MM.1S (cell line): ENCODE results near the gene AGK.

Experiments used
- EZH2 ChIP-seq: fragments of 300-600 bp; sonication (generic); optimal IDR thresholded peaks from 2 replicates; pipeline ENCODE3; 2017; ENCODE audit warnings: low read depth, mild to moderate bottlenecking, antibody characterized with exemption, low read length, mixed read lengths
- EZH2phosphoT487 ChIP-seq: fragments of 300-600 bp; sonication (generic); IDR thresholded peaks from 2 replicates; pipeline ENCODE4 v1.6.1; 2018; ENCODE audit warnings: antibody characterized with exemption, low read length
- TF ChIP-seq, protein P1 (sequence below): fragments of 300-600 bp; sonication (generic); IDR thresholded peaks from 2 replicates; pipeline ENCODE4 v1.5.1; 2016; ENCODE audit warnings: antibody characterized with exemption, low read length, mixed read lengths

- TF ChIP-seq, protein P1, sequence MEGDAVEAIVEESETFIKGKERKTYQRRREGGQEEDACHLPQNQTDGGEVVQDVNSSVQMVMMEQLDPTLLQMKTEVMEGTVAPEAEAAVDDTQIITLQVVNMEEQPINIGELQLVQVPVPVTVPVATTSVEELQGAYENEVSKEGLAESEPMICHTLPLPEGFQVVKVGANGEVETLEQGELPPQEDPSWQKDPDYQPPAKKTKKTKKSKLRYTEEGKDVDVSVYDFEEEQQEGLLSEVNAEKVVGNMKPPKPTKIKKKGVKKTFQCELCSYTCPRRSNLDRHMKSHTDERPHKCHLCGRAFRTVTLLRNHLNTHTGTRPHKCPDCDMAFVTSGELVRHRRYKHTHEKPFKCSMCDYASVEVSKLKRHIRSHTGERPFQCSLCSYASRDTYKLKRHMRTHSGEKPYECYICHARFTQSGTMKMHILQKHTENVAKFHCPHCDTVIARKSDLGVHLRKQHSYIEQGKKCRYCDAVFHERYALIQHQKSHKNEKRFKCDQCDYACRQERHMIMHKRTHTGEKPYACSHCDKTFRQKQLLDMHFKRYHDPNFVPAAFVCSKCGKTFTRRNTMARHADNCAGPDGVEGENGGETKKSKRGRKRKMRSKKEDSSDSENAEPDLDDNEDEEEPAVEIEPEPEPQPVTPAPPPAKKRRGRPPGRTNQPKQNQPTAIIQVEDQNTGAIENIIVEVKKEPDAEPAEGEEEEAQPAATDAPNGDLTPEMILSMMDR = no peak
- TF ChIP-seq EZH2 (no peak), EZH2phosphoT487 (no peak)
Observed at GRCh38 chr7:141562972-141563371, 11.8 kb downstream of the AGK start.
